PC-9 (cell line): ENCODE results near the gene ZFPM1. TPM values are rescaled to one million over a fixed set of nuclear protein-coding genes. Genes with fewer than 3 reads are reported as not detected.
A peak's percentile ranks its signal among the peaks of the same experiment; 100 is the strongest.

Experiments
- BruUV-seq: library from RNA; stranded (reverse); fragments of 400-500 nt; replicated peaks from 2 replicates; lab custom pipeline; 2021; lab: Mats Ljungman, UMichigan
- CTCF ChIA-PET: fragments of 300-600 bp; sonication (Branson Sonifier 250); formaldehyde crosslinking; loops from one replicate; lab custom pipeline; 2022; ENCODE audit warnings: antibody characterized with exemption; lab: Charles Lee
- POLR2A ChIA-PET: fragments of 300-600 bp; sonication (Branson Sonifier 250); formaldehyde crosslinking; loops from one replicate; lab custom pipeline; 2022; ENCODE audit warnings: antibody characterized with exemption; ENCODE audit not compliant: unreplicated experiment; lab: Charles Lee
- DNase-seq, 2 experiments: peaks; one replicate each; pipeline versions ENCODE4 v3.0.0 to v3.0.0-alpha.2; 2015 to 2022; ENCODE audit warnings: mixed read lengths in 1 of 2
- H2AFZ ChIP-seq: fragments of 200-600 bp; sonication (generic); 2 replicates; pipeline ENCODE4 v1.8.1; 2017; ENCODE audit warnings: antibody characterized with exemption
- H3F3A ChIP-seq: fragments of 200-600 bp; sonication (generic); 2 replicates; pipeline ENCODE4 v1.8.1; 2017; ENCODE audit warnings: antibody characterized with exemption, mild to moderate bottlenecking, low read depth; ENCODE audit not compliant: insufficient read depth
- H3K27ac ChIP-seq: fragments of 200-600 bp; sonication (generic); 2 replicates; pipeline ENCODE4 v1.6.1; 2016; ENCODE audit warnings: mixed run types
- H3K27me3 ChIP-seq: fragments of 200-600 bp; sonication (generic); 2 replicates; pipeline ENCODE4 v1.6.1; 2016; ENCODE audit warnings: low read depth, mixed run types; ENCODE audit not compliant: insufficient read depth
- H3K36me3 ChIP-seq: fragments of 200-600 bp; sonication (generic); 2 replicates; pipeline ENCODE4 v1.6.1; 2016; ENCODE audit warnings: low read depth, mixed run types
- H3K4me1 ChIP-seq: fragments of 200-600 bp; sonication (generic); replicated peaks from 2 replicates; pipeline ENCODE4 v1.6.1; 2016; ENCODE audit warnings: mixed run types; ENCODE audit not compliant: insufficient read depth
- H3K4me2 ChIP-seq: fragments of 200-600 bp; sonication (generic); 2 replicates; pipeline ENCODE4 v1.6.1; 2017; ENCODE audit warnings: mixed run types
- H3K4me3 ChIP-seq: fragments of 200-600 bp; sonication (generic); 2 replicates; pipeline ENCODE4 v1.6.1; 2016; ENCODE audit warnings: mixed run types
- H3K79me2 ChIP-seq: fragments of 200-600 bp; sonication (generic); 2 replicates; pipeline ENCODE4 v1.6.1; 2017; ENCODE audit warnings: low read depth, mixed run types
- H3K9me2 ChIP-seq: fragments of 200-600 bp; sonication (generic); 2 replicates; pipeline ENCODE4 v1.8.1; 2017; ENCODE audit warnings: mild to moderate bottlenecking; ENCODE audit not compliant: insufficient read depth
- H3K9me3 ChIP-seq: fragments of 200-600 bp; sonication (generic); 2 replicates; pipeline ENCODE4 v1.8.1; 2016; ENCODE audit warnings: low read depth; ENCODE audit not compliant: insufficient read depth
- H4K20me1 ChIP-seq: fragments of 200-600 bp; sonication (generic); 2 replicates; pipeline ENCODE4 v1.8.1; 2017; ENCODE audit not compliant: insufficient read depth
- EZH2 ChIP-seq: fragments of 200-600 bp; sonication (generic); IDR thresholded peaks from 2 replicates; pipeline ENCODE4 v1.8.0; 2017; ENCODE audit warnings: antibody characterized with exemption, low read depth
- intact Hi-C: fragments of 100-400 bp; cut with micrococcal nuclease; formaldehyde crosslinking; loops from one replicate; pipeline ENCODE4 v1.10.0; 2022; ENCODE audit not compliant: unreplicated experiment
- microRNA-seq: library from miRNA; unstranded; fragments of <30 nt; microRNA quantifications from one replicate; pipeline ENCODE4 v1.2.0, GENCODE V29; 2021; ENCODE audit warnings: borderline number of aligned reads, borderline replicate concordance
- total RNA-seq: library from RNA; stranded (reverse); gene quantifications from 2 replicates; pipeline ENCODE4 v1.2.3, GENCODE V29; 2021
- TF ChIP-seq, protein P1 (sequence below): fragments of 200-600 bp; sonication (generic); conservative IDR thresholded peaks from 2 replicates; pipeline ENCODE4 v1.6.1; 2017; ENCODE audit warnings: mixed run types, antibody characterized with exemption, mild to moderate bottlenecking, moderate library complexity

ZFPM1 gene
- total RNA-seq, 1 experiment from 2014 or later = 19.7 TPM

DNA sequence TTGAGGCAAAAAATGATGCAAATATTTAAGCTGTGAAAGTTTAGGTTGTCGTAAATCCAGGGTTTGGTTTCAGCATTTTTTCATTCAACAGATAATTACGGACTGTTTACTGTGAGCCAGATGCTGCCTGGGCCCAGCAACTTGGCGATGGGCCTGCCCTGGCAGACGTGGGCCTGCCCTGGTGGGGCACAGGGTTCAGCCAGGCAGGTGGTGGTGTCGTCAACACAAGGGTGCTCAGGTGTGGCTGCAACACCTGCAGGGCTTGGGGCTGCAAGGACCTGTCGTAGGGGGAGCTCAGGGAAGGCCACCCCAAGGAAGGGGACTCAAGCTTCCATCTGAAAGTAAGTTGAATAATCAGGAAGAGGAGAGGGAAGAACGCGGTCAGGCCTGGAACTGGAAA is 132.2 kb downstream of the ZFPM1 start:
- Histone ChIP-seq H3K79me2 (peaks cover 14% of the 10 kb centered on the region), H3K9me3 (no peaks in the 10 kb centered on the region), H4K20me1 (peaks cover 47% of the 10 kb centered on the region)

DNA sequence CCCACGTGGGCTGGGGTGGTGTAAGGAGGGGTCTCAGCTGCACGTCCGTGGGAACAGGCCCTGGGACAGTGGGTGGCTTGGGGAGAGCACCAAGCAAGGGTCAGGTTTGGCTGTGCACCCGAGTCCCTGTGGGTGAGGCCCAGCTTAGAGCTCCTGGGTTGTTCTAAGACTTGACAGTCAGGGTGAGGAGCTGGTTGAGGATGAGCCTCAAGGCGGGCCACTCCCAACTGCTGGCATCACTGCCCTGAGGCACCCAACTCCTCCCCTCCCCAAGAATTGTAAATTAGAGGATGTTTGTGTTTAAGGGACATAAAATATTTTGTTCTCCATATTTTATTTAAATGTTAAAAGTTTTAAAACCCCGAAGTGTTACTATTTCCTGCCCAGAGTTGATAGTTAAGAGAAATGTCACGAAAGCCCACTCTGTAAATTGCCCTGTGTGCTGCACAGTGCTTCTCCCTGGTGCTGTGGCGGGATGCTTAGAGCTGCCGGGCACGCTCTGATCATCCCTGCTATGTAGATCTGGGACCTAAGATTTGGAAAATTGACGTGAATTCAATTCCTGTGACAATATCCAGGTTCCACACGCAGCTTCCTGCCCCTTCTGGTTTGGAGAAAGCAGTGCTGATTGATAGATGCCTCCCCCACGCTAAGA is 133.0 kb downstream of the ZFPM1 start:
- DNase-seq = peak in 1 of 2 experiments; percentile 19

More for the DNA sequence above, 132.2 kb downstream of the ZFPM1 start:
- H3K9me2 ChIP-seq = no peaks in the 10 kb centered on the region
- H3K36me3 ChIP-seq = no peaks in the 10 kb centered on the region
- H3F3A ChIP-seq = no peaks in the 10 kb centered on the region
- H2AFZ ChIP-seq = no peak overlapping the region
- intact Hi-C loops = no loop called here
- H3K4me2 ChIP-seq = no peak overlapping the region
- no peak overlapping the region for H3K27ac ChIP-seq
- no peak overlapping the region for H3K4me3 ChIP-seq
- TF ChIP-seq, protein P1, sequence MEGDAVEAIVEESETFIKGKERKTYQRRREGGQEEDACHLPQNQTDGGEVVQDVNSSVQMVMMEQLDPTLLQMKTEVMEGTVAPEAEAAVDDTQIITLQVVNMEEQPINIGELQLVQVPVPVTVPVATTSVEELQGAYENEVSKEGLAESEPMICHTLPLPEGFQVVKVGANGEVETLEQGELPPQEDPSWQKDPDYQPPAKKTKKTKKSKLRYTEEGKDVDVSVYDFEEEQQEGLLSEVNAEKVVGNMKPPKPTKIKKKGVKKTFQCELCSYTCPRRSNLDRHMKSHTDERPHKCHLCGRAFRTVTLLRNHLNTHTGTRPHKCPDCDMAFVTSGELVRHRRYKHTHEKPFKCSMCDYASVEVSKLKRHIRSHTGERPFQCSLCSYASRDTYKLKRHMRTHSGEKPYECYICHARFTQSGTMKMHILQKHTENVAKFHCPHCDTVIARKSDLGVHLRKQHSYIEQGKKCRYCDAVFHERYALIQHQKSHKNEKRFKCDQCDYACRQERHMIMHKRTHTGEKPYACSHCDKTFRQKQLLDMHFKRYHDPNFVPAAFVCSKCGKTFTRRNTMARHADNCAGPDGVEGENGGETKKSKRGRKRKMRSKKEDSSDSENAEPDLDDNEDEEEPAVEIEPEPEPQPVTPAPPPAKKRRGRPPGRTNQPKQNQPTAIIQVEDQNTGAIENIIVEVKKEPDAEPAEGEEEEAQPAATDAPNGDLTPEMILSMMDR = no peak
- POLR2A ChIA-PET = no interaction called here
- H3K27me3 ChIP-seq = no peaks in the 10 kb centered on the region
- no TSS peak for BruUV-seq
- no peaks in the 10 kb centered on the region for H3K4me1 ChIP-seq
- CTCF ChIA-PET = no interaction called here
- DNase-seq = peak in 1 of 2 experiments; percentile 26

More for the DNA sequence above, 133.0 kb downstream of the ZFPM1 start:
- no peaks in the 10 kb centered on the region for H3F3A ChIP-seq
- no TSS peak for BruUV-seq
- no peak overlapping the region for H3K4me3 ChIP-seq
- no peak overlapping the region for H3K27ac ChIP-seq
- ChIA-PET CTCF (no interaction called here), POLR2A (no interaction called here)
- TF ChIP-seq EZH2 = no peak
- TF ChIP-seq, protein P1 = no peak
- no peak overlapping the region for H3K4me2 ChIP-seq
- peaks cover 14% of the 10 kb centered on the region for H3K79me2 ChIP-seq
- intact Hi-C loops = no loop called here
- H3K4me1 ChIP-seq = no peaks in the 10 kb centered on the region
- no peaks in the 10 kb centered on the region for H3K36me3 ChIP-seq
- no peak overlapping the region for H2AFZ ChIP-seq
- no peaks in the 10 kb centered on the region for H3K27me3 ChIP-seq
- peaks cover 39% of the 10 kb centered on the region for H4K20me1 ChIP-seq
- H3K9me3 ChIP-seq = no peaks in the 10 kb centered on the region
- no peaks in the 10 kb centered on the region for H3K9me2 ChIP-seq

Small RNAs within 50 kb of the gene (microRNA-seq; reads per million reads assigned to microRNA genes)
- gene MIR5189 = not detected

Other genes starting within 250 kb of the ZFPM1 start
- gene ZNF469, start 70.3 kb upstream of the ZFPM1 start, total RNA-seq = 9.8 and 16.1 TPM in 2 replicates
- gene ZC3H18, start 117.1 kb downstream of the ZFPM1 start, total RNA-seq = 76.4 and 78.4 TPM in 2 replicates
- not detected in 2 replicates for gene IL17C, start 185.3 kb downstream of the ZFPM1 start, total RNA-seq
- gene CYBA, start 197.8 kb downstream of the ZFPM1 start, total RNA-seq = 6.3 and 8.0 TPM in 2 replicates
- gene MVD, start 209.8 kb downstream of the ZFPM1 start, total RNA-seq = 146 and 168 TPM in 2 replicates
- 1.3 and 2.0 TPM in 2 replicates for gene SNAI3, start 233.2 kb downstream of the ZFPM1 start, total RNA-seq